Spleen (tissue), 7 donors: ENCODE data around the gene MCM5.

ENCODE experiments used
- POLR2AphosphoS5 ChIP-seq, 3 donors: sonication (generic); formaldehyde crosslinking; IDR thresholded peaks; one replicate each; pipeline ENCODE4 v1.5.1; 2017; ENCODE audit warnings: antibody characterized with exemption in 3 of 3
- TF ChIP-seq, protein P1 (sequence below), 11 experiments: fragments of 200-600 bp in 7 of 11; fragments of 450-650 bp in 4 of 11; sonication (generic) in 4 of 11; IDR thresholded peaks in 8 of 11; conservative IDR thresholded peaks in 3 of 11; 1 replicate in 7 of 11; 2 replicates in 4 of 11; pipeline versions ENCODE4 v1.4.0 to v1.8.0; 2016 to 2021; ENCODE audit warnings: antibody characterized with exemption in 11 of 11, inconsistent platforms in 4 of 11, mild to moderate bottlenecking in 1 of 11
- donor health status: DM: no; HTN: no; CAD: no; lungs with moderate emphysema.
- donor health status: DM: no; HTN: no; CAD: no.
- donor health status: DM: no; HTN: no; CAD: no.

DNA sequence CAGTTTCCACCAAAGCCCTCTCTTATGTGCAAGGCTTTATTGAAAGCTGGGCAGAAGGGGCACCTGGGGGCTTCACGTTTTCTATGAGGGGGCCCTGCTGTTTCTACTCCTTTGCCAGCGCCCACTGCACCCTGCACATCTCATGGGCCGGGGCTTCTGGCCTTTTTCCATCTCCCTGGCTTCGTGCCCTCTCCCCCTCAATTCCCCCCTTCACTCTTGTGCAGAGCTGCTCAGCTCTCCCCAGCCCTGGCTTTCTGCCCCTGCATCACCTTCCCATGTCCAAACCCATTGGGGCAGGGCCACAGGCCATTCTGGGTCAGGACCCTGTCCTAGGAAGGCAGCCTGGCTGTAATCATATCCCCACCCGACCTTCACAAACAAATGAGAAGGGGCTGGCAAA is 36.5 kb downstream of the MCM5 start:
- TF ChIP-seq, protein P1, sequence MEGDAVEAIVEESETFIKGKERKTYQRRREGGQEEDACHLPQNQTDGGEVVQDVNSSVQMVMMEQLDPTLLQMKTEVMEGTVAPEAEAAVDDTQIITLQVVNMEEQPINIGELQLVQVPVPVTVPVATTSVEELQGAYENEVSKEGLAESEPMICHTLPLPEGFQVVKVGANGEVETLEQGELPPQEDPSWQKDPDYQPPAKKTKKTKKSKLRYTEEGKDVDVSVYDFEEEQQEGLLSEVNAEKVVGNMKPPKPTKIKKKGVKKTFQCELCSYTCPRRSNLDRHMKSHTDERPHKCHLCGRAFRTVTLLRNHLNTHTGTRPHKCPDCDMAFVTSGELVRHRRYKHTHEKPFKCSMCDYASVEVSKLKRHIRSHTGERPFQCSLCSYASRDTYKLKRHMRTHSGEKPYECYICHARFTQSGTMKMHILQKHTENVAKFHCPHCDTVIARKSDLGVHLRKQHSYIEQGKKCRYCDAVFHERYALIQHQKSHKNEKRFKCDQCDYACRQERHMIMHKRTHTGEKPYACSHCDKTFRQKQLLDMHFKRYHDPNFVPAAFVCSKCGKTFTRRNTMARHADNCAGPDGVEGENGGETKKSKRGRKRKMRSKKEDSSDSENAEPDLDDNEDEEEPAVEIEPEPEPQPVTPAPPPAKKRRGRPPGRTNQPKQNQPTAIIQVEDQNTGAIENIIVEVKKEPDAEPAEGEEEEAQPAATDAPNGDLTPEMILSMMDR (IDR thresholded peaks at IDR 0.05 in 8 of 11, conservative IDR thresholded peaks at IDR 0.05 in 3 of 11), result no peak
- TF ChIP-seq POLR2AphosphoS5 (IDR thresholded peaks at IDR 0.05), result no peak
